Left renal cortex interstitium (tissue), 4 donors: ENCODE measurements around the gene BICRAL. TPM values are rescaled to one million over a fixed set of nuclear protein-coding genes. Genes with fewer than 3 reads are reported as not detected.

ENCODE experiments used
- polyA plus RNA-seq, 4 donors: library from polyadenylated mRNA; unstranded; fragments of 120-200 nt; gene quantifications; one replicate each; pipeline ENCODE4 v1.2.1, GENCODE V29; 2013; ENCODE audit not compliant: insufficient read length in 4 of 4

BICRAL gene
- polyA plus RNA-seq, 4 donors, result 13.3 to 16.5 (median 15.8) TPM

Other genes starting within 250 kb of the BICRAL start
- 10 to 100 TPM; 23.4 to 34.2 (median 28.8) TPM for gene UBR2, start 218.0 kb upstream of the BICRAL start, polyA plus RNA-seq
- 1 to 10 TPM; 1.8 to 4.4 (median 2.8) TPM for gene PRPH2, start 59.5 kb upstream of the BICRAL start, polyA plus RNA-seq
- 10 to 100 TPM; 19.8 to 26.7 (median 23.9) TPM for gene TBCC, start 35.9 kb upstream of the BICRAL start, polyA plus RNA-seq
- 100 to 1,000 TPM in 3 of 4 donors, 10 to 100 TPM in 1; 97.6 to 127 (median 113) TPM for gene RPL7L1, start 97.6 kb downstream of the BICRAL start, polyA plus RNA-seq
- under 1 TPM; 0.27 to 0.47 (median 0.39) TPM for gene PTCRA, start 134.0 kb downstream of the BICRAL start, polyA plus RNA-seq
- 10 to 100 TPM; 59.5 to 71.6 (median 62.2) TPM for gene CNPY3, start 147.4 kb downstream of the BICRAL start, polyA plus RNA-seq
- 1 to 10 TPM in 2 of 4 donors, under 1 TPM in 2; 0.79 to 2.6 (median 1.4) TPM for gene GNMT, start 178.7 kb downstream of the BICRAL start, polyA plus RNA-seq
- 10 to 100 TPM; 19.5 to 31.1 (median 24.2) TPM for gene PEX6, start 197.1 kb downstream of the BICRAL start, polyA plus RNA-seq
- 10 to 100 TPM; 55.6 to 70.3 (median 64.6) TPM for gene PPP2R5D, start 202.5 kb downstream of the BICRAL start, polyA plus RNA-seq
- gene MEA1, start 231.9 kb downstream of the BICRAL start, polyA plus RNA-seq, result 100 to 1,000 TPM in 1 of 4 donors, 10 to 100 TPM in 3; 75.3 to 104 (median 87.6) TPM
- 100 to 1,000 TPM in 3 of 4 donors, 10 to 100 TPM in 1; 89.8 to 109 (median 102) TPM for gene KLHDC3, start 232.2 kb downstream of the BICRAL start, polyA plus RNA-seq
- gene RRP36, start 239.6 kb downstream of the BICRAL start, polyA plus RNA-seq, result 10 to 100 TPM; 57.6 to 65.5 (median 58.1) TPM